Lower leg skin (tissue), 4 donors: ENCODE data around the gene NEAT1. TPM values are rescaled to one million over a fixed set of nuclear protein-coding genes. Genes with fewer than 3 reads are reported as not detected.

Experiments
- DNase-seq, 2 donors: peaks; one replicate each; pipeline ENCODE4 v3.0.0-alpha.2; 2019; ENCODE audit warnings: low spot score in 2 of 2
- H3K4me3 ChIP-seq: fragments of 200-600 bp; sonication (generic); 2 replicates; pipeline ENCODE4 v1.5.1; 2017; ENCODE audit warnings: mild to moderate bottlenecking, low read depth; ENCODE audit not compliant: poor library complexity, severe bottlenecking
- CTCF ChIP-seq, 3 donors: fragments of 450-650 bp; IDR thresholded peaks; one replicate each; pipeline ENCODE4 v1.5.1; 2016; ENCODE audit warnings: antibody characterized with exemption in 3 of 3, mild to moderate bottlenecking in 3 of 3, moderate library complexity in 2 of 3
- POLR2A ChIP-seq, 2 donors: fragments of 450-650 bp; IDR thresholded peaks; one replicate each; pipeline ENCODE4 v1.6.1; 2016 to 2017; ENCODE audit warnings: antibody characterized with exemption in 2 of 2, mild to moderate bottlenecking in 1 of 2, moderate library complexity in 1 of 2
- WGBS, 2 donors: methylation state at CpG; one replicate each; pipeline ENCODE4 v1.1.5; 2018; 5-methylcytosine and 5-hydroxymethylcytosine counted together
- intact Hi-C: fragments of 100-400 bp; cut with DNase I; formaldehyde crosslinking; loops from one replicate; pipeline ENCODE4 v1.15.0; 2023; ENCODE audit warnings: low total_unique reads
- total RNA-seq, 4 donors: library from RNA; depleted of rRNA; stranded (reverse); fragments of >200 nt; gene quantifications; one replicate each; pipeline ENCODE4 v1.1.0, GENCODE V29; 2016

Gene NEAT1
- total RNA-seq, 4 donors from 2014 or later, result 147 to 645 (median 301) TPM

GRCh38 chr11:65386307-65387140 lies 36.1 kb upstream of the NEAT1 start, which contains the start of gene FRMD8:
FRMD8 (plus strand) TSS chr11:65386637; CDS start chr11:65387037, 400 bp downstream.
- intact Hi-C loops, result no loop called here
- peak; percentile 90 to 98 for DNase-seq
- H3K4me3 ChIP-seq, result peak within 1 kb of the TSS; percentile 61
- WGBS, 2 donors, result 1% methylated on average over 50 to 54 of the region's 76 CpGs
- TF ChIP-seq POLR2A (IDR thresholded peaks at IDR 0.05) (peak in 1 of 2 donors; percentile 0), CTCF (IDR thresholded peaks at IDR 0.05) (no peak)

- no peak for DNase-seq
- TF ChIP-seq POLR2A (IDR thresholded peaks at IDR 0.05) (no peak), CTCF (IDR thresholded peaks at IDR 0.05) (no peak)
- intact Hi-C loops, result no loop called here
- 57 to 69% methylated on average over 4 of the region's 4 CpGs for WGBS, 2 donors
- H3K4me3 ChIP-seq, result no peak overlapping the region
Measured at GRCh38 chr11:65388731-65389130, 33.9 kb upstream of the NEAT1 start.

GRCh38 chr11:65389294-65389980 lies 33.2 kb upstream of the NEAT1 start:
- WGBS, 2 donors, result 80 to 82% methylated on average over 15 to 20 of the region's 20 CpGs
- TF ChIP-seq POLR2A (IDR thresholded peaks at IDR 0.05) (no peak), CTCF (IDR thresholded peaks at IDR 0.05) (no peak)
- no peak overlapping the region for H3K4me3 ChIP-seq
- intact Hi-C loops, result no loop called here
- no peak for DNase-seq

GRCh38 chr11:65390099-65390941 lies 32.3 kb upstream of the NEAT1 start:
- TF ChIP-seq POLR2A (IDR thresholded peaks at IDR 0.05) (no peak), CTCF (IDR thresholded peaks at IDR 0.05) (no peak)
- WGBS, 2 donors, result 34 to 40% methylated on average over 21 of the region's 21 CpGs
- H3K4me3 ChIP-seq, result no peak overlapping the region
- intact Hi-C loops, result no loop called here
- no peak for DNase-seq

GRCh38 chr11:65390996-65391395 lies 31.6 kb upstream of the NEAT1 start:
- no peak overlapping the region for H3K4me3 ChIP-seq
- DNase-seq, result no peak
- WGBS, 2 donors, result 17 to 22% methylated on average over 4 to 5 of the region's 9 CpGs
- TF ChIP-seq CTCF (IDR thresholded peaks at IDR 0.05) (no peak), POLR2A (IDR thresholded peaks at IDR 0.05) (no peak)
- intact Hi-C loops, result no loop called here
